KMS-11 (cell line): ENCODE measurements around the gene SULT1A1.

Source experiments
- H2AFZ ChIP-seq: fragments of 200-600 bp; sonication (generic); 2 replicates; pipeline ENCODE4 v1.6.1; 2016; ENCODE audit warnings: antibody characterized with exemption, mixed run types, low read depth
- H3K27ac ChIP-seq: fragments of 200-600 bp; sonication (generic); 2 replicates; pipeline ENCODE4 v1.6.1; 2016; ENCODE audit warnings: mild to moderate bottlenecking, mixed run types
- H3K27me3 ChIP-seq: fragments of 200-600 bp; sonication (generic); 2 replicates; pipeline ENCODE4 v1.6.1; 2017; ENCODE audit warnings: mild to moderate bottlenecking, low read depth, mixed run types, moderate library complexity; ENCODE audit not compliant: insufficient read depth
- H3K36me3 ChIP-seq: fragments of 200-600 bp; sonication (generic); 2 replicates; pipeline ENCODE4 v1.6.1; 2017; ENCODE audit warnings: mild to moderate bottlenecking, mixed run types; ENCODE audit not compliant: insufficient read depth
- H3K4me1 ChIP-seq: fragments of 200-600 bp; sonication (generic); 2 replicates; pipeline ENCODE4 v1.6.1; 2016; ENCODE audit warnings: mild to moderate bottlenecking, low read depth, mixed run types; ENCODE audit not compliant: poor library complexity, severe bottlenecking
- H3K4me2 ChIP-seq: fragments of 200-600 bp; sonication (generic); 2 replicates; pipeline ENCODE4 v1.7.0; 2016; ENCODE audit warnings: mild to moderate bottlenecking, mixed run types
- H3K4me3 ChIP-seq: fragments of 200-600 bp; sonication (generic); IDR thresholded peaks from 2 replicates; pipeline ENCODE4 v1.6.1; 2017; ENCODE audit warnings: low read depth, low read length, mixed read lengths; ENCODE audit not compliant: insufficient read depth
- H3K79me2 ChIP-seq: fragments of 200-600 bp; sonication (generic); 2 replicates; pipeline ENCODE4 v1.6.1; 2016; ENCODE audit warnings: low read depth, mixed run types; ENCODE audit not compliant: insufficient read depth
- H3K9ac ChIP-seq: fragments of 200-600 bp; sonication (generic); 2 replicates; pipeline ENCODE4 v1.6.1; 2016; ENCODE audit warnings: mild to moderate bottlenecking, mixed run types
- H4K20me1 ChIP-seq: fragments of 200-600 bp; sonication (generic); 2 replicates; pipeline ENCODE4 v1.6.1; 2016; ENCODE audit warnings: mild to moderate bottlenecking, mixed run types; ENCODE audit not compliant: insufficient read depth
- CTCF ChIP-seq: fragments of 200-600 bp; sonication (generic); conservative IDR thresholded peaks from 2 replicates; pipeline ENCODE4 v1.6.1; 2017; ENCODE audit warnings: low read depth, mild to moderate bottlenecking, antibody characterized with exemption, low read length, moderate library complexity, mixed read lengths

Gene SULT1A1

GRCh38 chr16:28555561-28555960, 54.3 kb downstream of the SULT1A1 start:
- Histone ChIP-seq H3K27ac (no peak overlapping the region), H3K4me2 (peak overlapping the region; percentile 99), H3K27me3 (no peaks in the 10 kb centered on the region), H3K79me2 (peaks cover 5% of the 10 kb centered on the region; the same call in 1 of the 2 replicates), H3K36me3 (no peaks in the 10 kb centered on the region; the same call in 1 of the 2 replicates), H3K9ac (no peak overlapping the region), H4K20me1 (no peaks in the 10 kb centered on the region), H3K4me1 (peaks cover 29% of the 10 kb centered on the region), H3K4me3 (no peak overlapping the region), H2AFZ (no peak overlapping the region)
- TF ChIP-seq CTCF = no peak
